ENCODE measurements around the gene PCDHGA10.
"Not testable (repeated sequence)": the region's sequence is repeated elsewhere in the genome, so short reads cannot be mapped to it uniquely, and the experiment has no call there.

PCDHGA10 gene

DNA sequence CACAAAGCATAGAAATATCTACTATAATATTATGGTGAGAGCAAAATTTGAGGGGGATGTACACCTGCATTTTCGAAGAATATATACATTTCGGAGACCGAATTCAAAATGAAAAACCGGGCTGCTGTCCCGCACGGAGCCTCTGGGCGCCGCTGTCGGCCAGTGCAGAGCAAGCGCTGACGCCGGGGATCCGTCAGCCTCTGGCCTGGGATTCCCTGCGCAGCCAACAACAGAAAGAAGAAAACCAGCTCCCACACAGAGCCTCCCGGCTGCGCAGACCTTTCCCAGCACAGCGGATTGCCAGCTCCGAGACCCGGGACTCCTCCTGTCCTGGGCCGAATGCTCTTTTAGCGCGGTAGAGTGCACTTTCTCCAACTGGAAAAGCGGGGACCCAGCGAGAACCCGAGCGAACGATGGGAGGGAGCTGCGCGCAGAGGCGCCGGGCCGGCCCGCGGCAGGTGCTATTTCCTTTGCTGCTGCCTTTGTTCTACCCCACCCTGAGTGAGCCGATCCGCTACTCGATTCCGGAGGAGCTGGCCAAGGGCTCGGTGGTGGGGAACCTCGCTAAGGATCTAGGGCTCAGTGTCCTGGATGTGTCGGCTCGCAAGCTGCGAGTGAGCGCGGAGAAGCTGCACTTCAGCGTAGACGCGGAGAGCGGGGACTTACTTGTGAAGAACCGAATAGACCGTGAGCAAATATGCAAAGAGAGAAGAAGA, 4.8 kb upstream of the PCDHGA10 start, which contains the start of gene PCDHGB6:
Gene PCDHGB6, plus strand, starts transcription at position 232 of the 716 bp plus-strand sequence. Its CDS starts 182 bp downstream, at position 414.
- POLR2A ChIA-PET (ENCODE audit: low non-redundant PET); DNase-seq (ENCODE audit: low spot score); H3K27ac ChIP-seq: not testable (repeated sequence)
- CTCF ChIA-PET = interaction anchor here (0.6 to 0.9 kb wide), 4 partner anchors 9 to 1006 kb away, joined by 3 to 4 read pairs (median 3); partner anchors contain the start of genes PCDHGA8 and PCDHGB7
- TF ChIP-seq, protein P1, sequence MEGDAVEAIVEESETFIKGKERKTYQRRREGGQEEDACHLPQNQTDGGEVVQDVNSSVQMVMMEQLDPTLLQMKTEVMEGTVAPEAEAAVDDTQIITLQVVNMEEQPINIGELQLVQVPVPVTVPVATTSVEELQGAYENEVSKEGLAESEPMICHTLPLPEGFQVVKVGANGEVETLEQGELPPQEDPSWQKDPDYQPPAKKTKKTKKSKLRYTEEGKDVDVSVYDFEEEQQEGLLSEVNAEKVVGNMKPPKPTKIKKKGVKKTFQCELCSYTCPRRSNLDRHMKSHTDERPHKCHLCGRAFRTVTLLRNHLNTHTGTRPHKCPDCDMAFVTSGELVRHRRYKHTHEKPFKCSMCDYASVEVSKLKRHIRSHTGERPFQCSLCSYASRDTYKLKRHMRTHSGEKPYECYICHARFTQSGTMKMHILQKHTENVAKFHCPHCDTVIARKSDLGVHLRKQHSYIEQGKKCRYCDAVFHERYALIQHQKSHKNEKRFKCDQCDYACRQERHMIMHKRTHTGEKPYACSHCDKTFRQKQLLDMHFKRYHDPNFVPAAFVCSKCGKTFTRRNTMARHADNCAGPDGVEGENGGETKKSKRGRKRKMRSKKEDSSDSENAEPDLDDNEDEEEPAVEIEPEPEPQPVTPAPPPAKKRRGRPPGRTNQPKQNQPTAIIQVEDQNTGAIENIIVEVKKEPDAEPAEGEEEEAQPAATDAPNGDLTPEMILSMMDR (conservative IDR thresholded peaks at IDR 0.05; ENCODE audit: low read depth) = peak; percentile 58

DNA sequence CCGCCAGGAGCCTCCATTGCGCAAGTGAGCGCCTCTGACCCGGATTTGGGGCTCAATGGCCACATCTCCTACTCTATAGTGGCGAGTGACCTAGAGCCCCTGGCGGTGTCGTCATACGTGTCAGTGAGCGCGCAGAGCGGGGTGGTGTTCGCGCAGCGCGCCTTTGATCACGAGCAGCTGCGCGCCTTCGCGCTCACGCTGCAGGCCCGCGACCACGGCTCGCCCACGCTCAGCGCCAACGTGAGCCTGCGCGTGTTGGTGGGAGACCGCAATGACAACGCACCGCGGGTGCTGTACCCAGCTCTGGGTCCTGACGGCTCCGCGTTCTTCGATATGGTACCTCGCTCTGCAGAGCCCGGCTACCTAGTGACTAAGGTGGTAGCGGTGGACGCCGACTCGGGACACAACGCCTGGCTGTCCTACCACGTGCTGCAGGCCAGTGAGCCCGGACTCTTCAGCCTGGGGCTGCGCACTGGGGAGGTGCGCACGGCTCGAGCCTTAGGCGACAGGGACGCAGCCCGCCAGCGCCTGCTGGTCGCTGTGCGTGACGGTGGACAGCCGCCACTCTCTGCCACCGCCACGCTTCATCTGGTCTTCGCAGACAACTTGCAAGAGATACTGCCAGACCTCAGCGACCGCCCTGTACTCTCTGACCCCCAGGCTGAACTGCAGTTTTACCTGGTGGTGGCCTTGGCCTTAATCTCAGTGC, 3.0 kb upstream of the PCDHGA10 start:
- ChIA-PET CTCF (interaction anchor here (0.6 kb wide), 1 partner anchor 35 kb away, joined by 6 read pairs; no protein-coding TSS in a partner anchor), POLR2A (ENCODE audit: low non-redundant PET) (no interaction called here)
- TF ChIP-seq, protein P1 (conservative IDR thresholded peaks at IDR 0.05; ENCODE audit: low read depth) = no peak

DNA sequence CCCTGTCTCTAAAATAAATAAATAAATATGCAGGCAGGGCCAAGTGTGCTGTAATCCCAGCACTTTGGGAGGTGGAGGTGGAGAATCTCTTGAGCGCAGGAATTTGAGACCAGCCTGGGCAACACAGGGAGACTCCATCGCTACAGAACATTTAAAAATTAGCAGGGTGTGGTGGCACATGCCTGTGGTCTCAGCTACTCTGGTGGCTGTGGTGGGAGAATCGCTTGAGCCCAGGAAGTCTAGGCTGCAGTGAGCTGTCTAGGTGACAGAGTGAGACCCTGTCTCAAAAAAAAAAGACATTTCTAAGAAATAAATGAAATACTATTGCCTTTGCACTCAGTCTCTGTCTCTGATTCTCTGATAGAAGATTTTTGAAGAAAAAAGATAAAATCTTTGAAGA, 1.2 kb upstream of the PCDHGA10 start:
- TF ChIP-seq, protein P1 (conservative IDR thresholded peaks at IDR 0.05; ENCODE audit: low read depth) = no peak
- no peak overlapping the region for H3K27ac ChIP-seq
- CTCF ChIA-PET = interaction anchor here (3.3 kb wide), 1 partner anchor 152 kb away, joined by 11 read pairs; no protein-coding TSS in a partner anchor
- DNase-seq (ENCODE audit: low spot score) = no peak
- POLR2A ChIA-PET (ENCODE audit: low non-redundant PET) = no interaction called here

More for the DNA sequence above, 3.0 kb upstream of the PCDHGA10 start:
- DNase-seq (ENCODE audit: low spot score) = no peak
- no peak overlapping the region for H3K27ac ChIP-seq

DNA sequence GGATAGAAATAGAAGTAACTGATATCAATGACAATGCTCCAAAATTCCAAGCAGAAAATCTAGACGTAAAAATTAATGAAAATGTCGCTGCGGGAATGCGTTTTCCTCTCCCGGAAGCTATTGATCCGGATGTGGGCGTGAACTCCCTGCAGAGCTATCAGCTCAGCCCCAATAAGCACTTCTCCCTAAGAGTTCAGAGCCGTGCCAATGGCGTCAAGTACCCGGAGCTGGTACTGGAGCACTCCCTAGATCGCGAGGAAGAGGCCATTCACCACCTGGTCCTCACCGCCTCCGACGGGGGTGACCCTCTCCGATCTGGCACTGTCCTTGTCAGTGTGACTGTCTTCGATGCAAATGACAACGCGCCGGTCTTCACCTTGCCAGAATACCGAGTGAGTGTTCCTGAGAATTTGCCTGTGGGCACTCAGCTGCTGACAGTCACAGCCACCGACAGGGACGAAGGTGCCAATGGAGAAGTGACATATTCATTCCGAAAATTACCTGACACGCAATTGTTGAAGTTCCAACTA, 818 bp downstream of the PCDHGA10 start:
- DNase-seq (ENCODE audit: low spot score) = no peak
- CTCF ChIA-PET = interaction anchor here (3.3 kb wide), 1 partner anchor 150 kb away, joined by 11 read pairs; no protein-coding TSS in a partner anchor
- POLR2A ChIA-PET (ENCODE audit: low non-redundant PET) = no interaction called here

DNA sequence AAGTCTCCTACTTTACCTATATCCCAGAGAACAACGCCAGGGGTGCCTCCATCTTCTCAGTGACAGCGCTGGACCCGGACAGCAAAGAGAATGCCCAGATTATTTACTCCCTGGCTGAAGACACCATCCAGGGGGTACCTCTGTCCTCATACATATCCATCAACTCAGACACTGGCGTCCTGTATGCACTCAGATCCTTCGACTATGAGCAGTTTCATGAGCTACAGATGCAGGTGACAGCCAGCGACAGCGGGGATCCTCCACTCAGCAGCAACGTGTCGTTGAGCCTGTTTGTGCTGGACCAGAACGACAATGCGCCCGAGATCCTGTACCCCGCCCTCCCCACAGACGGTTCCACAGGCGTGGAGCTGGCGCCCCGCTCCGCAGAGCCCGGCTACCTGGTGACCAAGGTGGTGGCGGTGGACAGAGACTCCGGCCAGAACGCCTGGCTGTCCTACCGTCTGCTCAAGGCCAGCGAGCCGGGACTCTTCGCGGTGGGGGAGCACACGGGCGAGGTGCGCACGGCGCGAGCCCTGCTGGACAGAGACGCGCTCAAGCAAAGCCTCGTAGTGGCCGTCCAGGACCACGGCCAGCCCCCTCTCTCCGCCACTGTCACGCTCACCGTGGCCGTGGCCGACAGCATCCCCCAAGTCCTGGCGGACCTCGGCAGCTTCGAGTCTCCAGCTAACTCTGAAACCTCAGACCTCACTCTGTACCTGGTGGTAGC, 1.9 kb downstream of the PCDHGA10 start:
- H3K27ac ChIP-seq; DNase-seq (ENCODE audit: low spot score); POLR2A ChIA-PET (ENCODE audit: low non-redundant PET): not testable (repeated sequence)
- CTCF ChIA-PET = interaction anchor here (0.5 to 3.3 kb wide), 2 partner anchors 23 to 149 kb away, joined by 4 to 11 read pairs; no protein-coding TSS in a partner anchor

More for the DNA sequence above, 818 bp downstream of the PCDHGA10 start:
- H3K27ac ChIP-seq = no peak overlapping the region
- TF ChIP-seq, protein P1 (conservative IDR thresholded peaks at IDR 0.05; ENCODE audit: low read depth) = no peak

DNA sequence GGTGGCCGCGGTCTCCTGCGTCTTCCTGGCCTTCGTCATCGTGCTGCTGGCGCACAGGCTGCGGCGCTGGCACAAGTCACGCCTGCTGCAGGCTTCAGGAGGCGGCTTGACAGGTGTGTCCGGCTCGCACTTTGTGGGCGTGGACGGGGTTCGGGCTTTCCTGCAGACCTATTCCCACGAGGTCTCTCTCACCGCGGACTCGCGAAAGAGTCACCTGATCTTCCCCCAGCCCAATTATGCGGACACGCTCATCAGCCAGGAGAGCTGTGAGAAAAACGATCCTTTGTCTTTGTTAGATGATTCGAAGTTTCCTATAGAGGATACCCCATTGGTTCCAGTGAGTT, 2.5 kb downstream of the PCDHGA10 start:
- H3K27ac ChIP-seq; POLR2A ChIA-PET (ENCODE audit: low non-redundant PET); DNase-seq (ENCODE audit: low spot score): not testable (repeated sequence)
- CTCF ChIA-PET = interaction anchor here (0.6 kb wide), 1 partner anchor 152 kb away, joined by 3 read pairs; no protein-coding TSS in a partner anchor
